Measurements from ENCODE around the gene HHEX. TPM values are rescaled to one million over a fixed set of nuclear protein-coding genes. Genes with fewer than 3 reads are reported as not detected.

Gene HHEX
- total RNA-seq, 1 donor from 2014 or later: not detected

DNA sequence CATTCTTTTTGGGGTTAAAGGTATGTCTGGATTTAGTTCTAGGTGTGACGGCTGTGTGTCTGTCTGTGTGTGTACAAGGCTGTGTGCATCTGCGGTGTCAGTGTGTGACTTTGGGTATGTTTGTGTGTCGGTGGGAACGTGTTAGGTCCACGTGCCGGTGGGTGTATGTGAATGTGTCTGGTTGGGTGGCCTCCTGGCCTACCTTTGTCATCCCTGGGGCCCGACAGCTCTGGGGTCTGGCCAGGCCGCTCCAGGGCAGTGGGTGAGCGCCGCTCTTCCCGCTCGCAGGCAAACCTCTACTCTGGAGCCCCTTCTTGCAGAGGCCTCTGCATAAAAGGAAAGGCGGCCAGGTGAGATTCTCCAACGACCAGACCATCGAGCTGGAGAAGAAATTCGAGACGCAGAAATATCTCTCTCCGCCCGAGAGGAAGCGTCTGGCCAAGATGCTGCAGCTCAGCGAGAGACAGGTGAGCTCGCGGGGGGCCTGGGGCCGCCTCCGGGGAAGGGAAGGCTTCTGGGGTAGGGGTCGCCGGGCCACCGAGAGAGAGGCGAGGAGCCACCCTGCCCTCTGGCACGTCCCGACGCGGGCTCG lies 2.4 kb downstream of the HHEX start:
- peaks cover 5% of the 10 kb centered on the region for H3K4me1 Mint-ChIP-seq (ENCODE audit: low read depth, unreplicated experiment)
- peaks cover 40% of the 10 kb centered on the region for H3K27me3 Mint-ChIP-seq (ENCODE audit: unreplicated experiment)
- H3K36me3 Mint-ChIP-seq (ENCODE audit: unreplicated experiment): peaks cover 5% of the 10 kb centered on the region
- H3K27ac Mint-ChIP-seq (ENCODE audit: unreplicated experiment): no peak overlapping the region
- TF ChIP-seq, protein P1, sequence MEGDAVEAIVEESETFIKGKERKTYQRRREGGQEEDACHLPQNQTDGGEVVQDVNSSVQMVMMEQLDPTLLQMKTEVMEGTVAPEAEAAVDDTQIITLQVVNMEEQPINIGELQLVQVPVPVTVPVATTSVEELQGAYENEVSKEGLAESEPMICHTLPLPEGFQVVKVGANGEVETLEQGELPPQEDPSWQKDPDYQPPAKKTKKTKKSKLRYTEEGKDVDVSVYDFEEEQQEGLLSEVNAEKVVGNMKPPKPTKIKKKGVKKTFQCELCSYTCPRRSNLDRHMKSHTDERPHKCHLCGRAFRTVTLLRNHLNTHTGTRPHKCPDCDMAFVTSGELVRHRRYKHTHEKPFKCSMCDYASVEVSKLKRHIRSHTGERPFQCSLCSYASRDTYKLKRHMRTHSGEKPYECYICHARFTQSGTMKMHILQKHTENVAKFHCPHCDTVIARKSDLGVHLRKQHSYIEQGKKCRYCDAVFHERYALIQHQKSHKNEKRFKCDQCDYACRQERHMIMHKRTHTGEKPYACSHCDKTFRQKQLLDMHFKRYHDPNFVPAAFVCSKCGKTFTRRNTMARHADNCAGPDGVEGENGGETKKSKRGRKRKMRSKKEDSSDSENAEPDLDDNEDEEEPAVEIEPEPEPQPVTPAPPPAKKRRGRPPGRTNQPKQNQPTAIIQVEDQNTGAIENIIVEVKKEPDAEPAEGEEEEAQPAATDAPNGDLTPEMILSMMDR (IDR thresholded peaks at IDR 0.05; ENCODE audit: partially characterized antibody, unreplicated experiment): no peak
- peaks cover 8% of the 10 kb centered on the region for H3K9me3 Mint-ChIP-seq (ENCODE audit: unreplicated experiment)
- peak overlapping the region; percentile 20 for H3K4me3 Mint-ChIP-seq (ENCODE audit: unreplicated experiment)
- DNase-seq: no peak

DNA sequence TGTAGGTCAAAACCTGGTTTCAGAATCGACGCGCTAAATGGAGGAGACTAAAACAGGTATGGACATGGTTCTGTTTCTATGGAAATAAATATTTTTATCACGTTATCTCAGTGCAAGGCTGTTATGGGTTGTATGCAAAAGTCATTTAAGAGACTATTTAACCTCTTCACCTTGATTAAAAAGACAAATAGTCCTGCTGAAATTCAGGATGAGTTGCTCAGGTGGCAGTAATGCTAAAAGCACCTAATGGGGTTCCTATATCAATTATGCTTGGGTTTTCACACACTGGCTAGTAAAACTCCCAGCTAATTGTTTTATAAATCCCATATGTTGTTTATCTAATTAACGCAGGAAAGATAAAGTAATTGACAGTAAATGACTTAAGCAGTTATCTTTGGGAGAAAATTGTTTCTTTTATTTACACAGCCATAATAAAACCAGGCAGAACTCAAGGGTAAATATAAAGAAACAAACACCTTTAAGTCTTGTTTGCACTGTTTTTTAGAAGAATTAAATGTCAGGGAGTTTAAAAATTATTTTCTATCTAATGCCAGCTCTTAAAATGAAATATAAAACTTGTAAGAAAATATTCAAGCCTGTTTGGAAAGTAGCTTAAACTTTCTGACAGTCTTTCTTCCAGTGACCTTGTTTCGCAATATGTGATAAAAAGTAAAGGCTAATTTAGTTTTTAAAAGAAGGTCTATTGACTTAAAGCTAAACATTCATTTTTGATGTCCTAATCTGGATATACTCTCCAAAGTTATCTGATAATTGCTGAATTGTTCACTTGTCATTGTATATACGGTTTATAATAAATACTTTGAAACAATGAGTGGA lies 3.2 kb downstream of the HHEX start:
- TF ChIP-seq, protein P1 (IDR thresholded peaks at IDR 0.05; ENCODE audit: partially characterized antibody, unreplicated experiment): no peak
- no peak for DNase-seq
- Mint-ChIP-seq H3K27ac (ENCODE audit: unreplicated experiment) (no peak overlapping the region), H3K4me3 (ENCODE audit: unreplicated experiment) (peak overlapping the region; percentile 20), H3K27me3 (ENCODE audit: unreplicated experiment) (peaks cover 36% of the 10 kb centered on the region), H3K36me3 (ENCODE audit: unreplicated experiment) (peaks cover under 1% of the 10 kb centered on the region), H3K4me1 (ENCODE audit: low read depth, unreplicated experiment) (peaks cover 5% of the 10 kb centered on the region), H3K9me3 (ENCODE audit: unreplicated experiment) (peaks cover 8% of the 10 kb centered on the region)

DNA sequence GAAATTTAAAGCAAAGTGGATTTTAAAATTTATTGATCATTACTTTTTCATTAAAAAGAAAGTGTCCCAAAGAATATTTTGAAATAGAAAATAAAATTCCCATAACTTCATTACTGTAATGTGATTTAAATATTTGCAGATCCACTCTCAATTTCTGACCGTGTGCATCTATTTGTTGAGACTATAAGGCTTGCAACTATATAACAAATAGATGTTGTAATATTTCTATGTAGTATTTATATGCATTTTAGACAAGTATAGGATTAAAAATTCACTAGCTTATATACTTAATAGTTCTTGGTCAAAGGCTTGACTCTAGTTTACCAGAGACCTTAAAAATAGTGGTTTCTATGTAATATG lies 3.8 kb downstream of the HHEX start:
- peaks cover 8% of the 10 kb centered on the region for H3K9me3 Mint-ChIP-seq (ENCODE audit: unreplicated experiment)
- no peak for DNase-seq
- TF ChIP-seq, protein P1 (IDR thresholded peaks at IDR 0.05; ENCODE audit: partially characterized antibody, unreplicated experiment): no peak
- no peaks in the 10 kb centered on the region for H3K36me3 Mint-ChIP-seq (ENCODE audit: unreplicated experiment)
- H3K4me1 Mint-ChIP-seq (ENCODE audit: low read depth, unreplicated experiment): peaks cover 5% of the 10 kb centered on the region
- H3K4me3 Mint-ChIP-seq (ENCODE audit: unreplicated experiment): no peak overlapping the region
- no peak overlapping the region for H3K27ac Mint-ChIP-seq (ENCODE audit: unreplicated experiment)
- peaks cover 31% of the 10 kb centered on the region for H3K27me3 Mint-ChIP-seq (ENCODE audit: unreplicated experiment)

DNA sequence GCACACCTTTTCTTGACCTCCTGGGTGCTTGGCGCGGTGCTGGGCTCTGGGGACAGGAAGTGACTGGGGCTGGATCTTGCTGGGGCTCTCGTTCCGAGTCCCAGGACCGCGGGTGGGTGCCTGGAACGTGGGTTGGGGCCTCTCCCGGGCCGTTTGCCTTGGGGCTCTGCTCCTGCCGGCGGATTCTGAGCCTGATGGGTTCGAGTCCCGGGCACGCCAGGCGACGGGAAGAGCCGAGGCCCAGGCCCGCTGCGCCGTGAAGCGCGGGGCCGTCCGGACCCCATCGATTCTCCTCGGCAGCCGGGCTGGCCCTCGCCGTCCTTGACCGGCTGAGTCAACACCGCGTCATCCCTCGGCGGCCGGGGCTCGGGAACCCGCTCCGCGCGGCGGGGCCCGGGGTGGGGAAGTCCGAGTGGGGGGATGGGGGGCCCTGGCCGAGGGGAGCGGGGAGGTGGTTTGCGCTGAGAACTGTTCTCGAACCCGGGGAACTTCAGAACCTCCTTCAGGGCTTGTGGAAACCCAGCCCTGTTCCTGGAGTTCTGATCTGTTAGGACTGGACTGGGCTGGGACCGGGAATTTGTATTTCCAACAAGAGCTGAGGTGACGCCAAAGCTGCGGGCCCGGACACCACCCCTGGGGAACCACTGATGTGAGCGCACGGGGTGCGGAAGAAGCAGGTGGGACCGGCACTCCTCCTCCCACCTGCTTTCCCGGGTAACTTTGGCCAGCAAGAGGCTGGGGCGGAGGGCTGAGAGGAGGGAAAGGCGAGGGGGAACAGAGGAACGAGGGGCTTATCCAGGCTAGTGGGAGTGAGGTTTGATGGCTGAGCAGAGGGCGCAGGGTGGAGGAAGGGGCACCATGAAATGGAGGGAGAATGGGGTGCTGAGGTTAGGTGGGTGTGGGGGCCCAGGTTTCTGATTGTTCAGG lies 6.2 kb downstream of the HHEX start:
- Mint-ChIP-seq H3K36me3 (ENCODE audit: unreplicated experiment) (no peaks in the 10 kb centered on the region), H3K9me3 (ENCODE audit: unreplicated experiment) (peaks cover 5% of the 10 kb centered on the region), H3K4me3 (ENCODE audit: unreplicated experiment) (peak overlapping the region; percentile 57), H3K27ac (ENCODE audit: unreplicated experiment) (no peak overlapping the region), H3K27me3 (ENCODE audit: unreplicated experiment) (peaks cover 27% of the 10 kb centered on the region), H3K4me1 (ENCODE audit: low read depth, unreplicated experiment) (peaks cover 5% of the 10 kb centered on the region)
- TF ChIP-seq, protein P1 (IDR thresholded peaks at IDR 0.05; ENCODE audit: partially characterized antibody, unreplicated experiment): no peak
- DNase-seq: peak; percentile 53
